ENCODE results near the gene SERHL2. TPM values are rescaled to one million over a fixed set of nuclear protein-coding genes. Genes with fewer than 3 reads are reported as not detected.

Gene SERHL2
- total RNA-seq, 1 experiment from 2014 or later = 1.1 TPM

DNA sequence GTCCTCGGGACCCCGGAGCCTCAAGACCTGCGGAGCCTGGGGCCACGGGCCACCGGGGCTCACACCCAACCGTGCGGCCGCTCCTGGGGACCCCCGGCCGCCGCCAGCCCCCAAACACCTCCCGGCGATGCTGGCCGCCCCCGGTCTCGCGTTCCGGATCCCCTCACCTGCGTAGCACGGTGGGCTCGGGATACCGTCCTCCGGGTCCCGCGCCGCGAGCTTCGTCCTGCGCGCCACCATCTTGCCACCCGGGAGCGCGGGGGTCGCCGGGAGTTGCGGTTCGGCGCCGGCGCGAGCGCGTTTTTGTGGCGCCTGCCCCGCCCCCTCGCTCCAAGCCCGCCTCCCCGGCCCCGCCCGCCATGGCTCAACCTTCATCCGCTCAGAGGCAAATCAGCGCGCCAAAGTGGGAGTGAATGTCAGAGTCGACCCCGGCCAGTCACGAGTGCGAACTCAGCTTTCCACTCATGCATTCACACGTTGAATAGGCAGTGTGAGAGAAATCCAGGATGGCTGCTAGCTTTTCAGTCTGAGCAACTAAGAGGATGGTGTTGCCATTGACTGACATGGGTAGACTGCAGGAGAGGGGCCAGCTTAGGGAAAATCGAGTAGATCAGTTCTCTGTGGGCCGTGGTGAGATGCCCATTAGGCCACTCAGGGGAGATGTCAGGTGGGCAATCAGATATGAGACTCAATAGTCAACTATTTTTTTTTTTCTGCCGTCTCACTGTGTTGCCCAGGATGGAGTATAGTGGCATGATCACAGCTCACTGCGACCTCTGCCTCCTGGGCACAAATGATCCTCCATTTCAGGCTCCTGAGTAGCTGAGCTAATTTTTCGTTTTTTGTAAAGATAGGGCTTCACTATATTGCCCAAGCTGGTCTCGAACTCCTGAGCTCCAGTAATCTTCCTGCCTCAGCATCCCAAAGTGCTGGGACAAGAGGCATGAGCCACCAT lies 28.3 kb downstream of the SERHL2 start (continued):
- TF ChIP-seq CDX4 (CRISPR knock-in tag; IDR thresholded peaks at IDR 0.05; ENCODE audit: borderline replicate concordance) = no peak
- peak; percentile 61; the same call in 1 of the 2 replicates for TF ChIP-seq SP1 (CRISPR knock-in tag; conservative IDR thresholded peaks at IDR 0.05)
- TF ChIP-seq ZNF138 (CRISPR knock-in tag; conservative IDR thresholded peaks at IDR 0.05) = no peak
- no peak for TF ChIP-seq ATF6 (CRISPR knock-in tag; IDR thresholded peaks at IDR 0.05)
- TF ChIP-seq, protein P1, sequence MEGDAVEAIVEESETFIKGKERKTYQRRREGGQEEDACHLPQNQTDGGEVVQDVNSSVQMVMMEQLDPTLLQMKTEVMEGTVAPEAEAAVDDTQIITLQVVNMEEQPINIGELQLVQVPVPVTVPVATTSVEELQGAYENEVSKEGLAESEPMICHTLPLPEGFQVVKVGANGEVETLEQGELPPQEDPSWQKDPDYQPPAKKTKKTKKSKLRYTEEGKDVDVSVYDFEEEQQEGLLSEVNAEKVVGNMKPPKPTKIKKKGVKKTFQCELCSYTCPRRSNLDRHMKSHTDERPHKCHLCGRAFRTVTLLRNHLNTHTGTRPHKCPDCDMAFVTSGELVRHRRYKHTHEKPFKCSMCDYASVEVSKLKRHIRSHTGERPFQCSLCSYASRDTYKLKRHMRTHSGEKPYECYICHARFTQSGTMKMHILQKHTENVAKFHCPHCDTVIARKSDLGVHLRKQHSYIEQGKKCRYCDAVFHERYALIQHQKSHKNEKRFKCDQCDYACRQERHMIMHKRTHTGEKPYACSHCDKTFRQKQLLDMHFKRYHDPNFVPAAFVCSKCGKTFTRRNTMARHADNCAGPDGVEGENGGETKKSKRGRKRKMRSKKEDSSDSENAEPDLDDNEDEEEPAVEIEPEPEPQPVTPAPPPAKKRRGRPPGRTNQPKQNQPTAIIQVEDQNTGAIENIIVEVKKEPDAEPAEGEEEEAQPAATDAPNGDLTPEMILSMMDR (IDR thresholded peaks at IDR 0.05) = no peak
- no peak for TF ChIP-seq SMAD3 (CRISPR knock-in tag; IDR thresholded peaks at IDR 0.05; ENCODE audit: borderline replicate concordance)
- TF ChIP-seq ELF4 (CRISPR knock-in tag; IDR thresholded peaks at IDR 0.05; ENCODE audit: low read depth) = no peak
- TF ChIP-seq GABPB1 (CRISPR knock-in tag; IDR thresholded peaks at IDR 0.05) = 0 out of 2 replicates have a peak, but pooled peaks have one; percentile 25
- TF ChIP-seq, protein P2, sequence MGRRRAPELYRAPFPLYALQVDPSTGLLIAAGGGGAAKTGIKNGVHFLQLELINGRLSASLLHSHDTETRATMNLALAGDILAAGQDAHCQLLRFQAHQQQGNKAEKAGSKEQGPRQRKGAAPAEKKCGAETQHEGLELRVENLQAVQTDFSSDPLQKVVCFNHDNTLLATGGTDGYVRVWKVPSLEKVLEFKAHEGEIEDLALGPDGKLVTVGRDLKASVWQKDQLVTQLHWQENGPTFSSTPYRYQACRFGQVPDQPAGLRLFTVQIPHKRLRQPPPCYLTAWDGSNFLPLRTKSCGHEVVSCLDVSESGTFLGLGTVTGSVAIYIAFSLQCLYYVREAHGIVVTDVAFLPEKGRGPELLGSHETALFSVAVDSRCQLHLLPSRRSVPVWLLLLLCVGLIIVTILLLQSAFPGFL (CRISPR knock-in tag; IDR thresholded peaks at IDR 0.05; ENCODE audit: borderline replicate concordance) = no peak
- TF ChIP-seq TEAD4 (CRISPR knock-in tag; IDR thresholded peaks at IDR 0.05) = no peak
- TF ChIP-seq ZNF219 (CRISPR knock-in tag; IDR thresholded peaks at IDR 0.05; ENCODE audit: borderline replicate concordance) = no peak
- no peak for TF ChIP-seq JAZF1 (CRISPR knock-in tag; IDR thresholded peaks at IDR 0.05)
- TF ChIP-seq TCF7 (CRISPR knock-in tag; IDR thresholded peaks at IDR 0.05; ENCODE audit: low read depth) = no peak
- TF ChIP-seq TEAD1 (CRISPR knock-in tag; IDR thresholded peaks at IDR 0.05) = no peak
- no peak for TF ChIP-seq RELA (CRISPR knock-in tag; IDR thresholded peaks at IDR 0.05; ENCODE audit: borderline replicate concordance)
- no peak for TF ChIP-seq NFYB (CRISPR knock-in tag; conservative IDR thresholded peaks at IDR 0.05; ENCODE audit: low read depth)
- no peak for TF ChIP-seq ATF3 (CRISPR knock-in tag; conservative IDR thresholded peaks at IDR 0.05)
- TF ChIP-seq, protein P3, sequence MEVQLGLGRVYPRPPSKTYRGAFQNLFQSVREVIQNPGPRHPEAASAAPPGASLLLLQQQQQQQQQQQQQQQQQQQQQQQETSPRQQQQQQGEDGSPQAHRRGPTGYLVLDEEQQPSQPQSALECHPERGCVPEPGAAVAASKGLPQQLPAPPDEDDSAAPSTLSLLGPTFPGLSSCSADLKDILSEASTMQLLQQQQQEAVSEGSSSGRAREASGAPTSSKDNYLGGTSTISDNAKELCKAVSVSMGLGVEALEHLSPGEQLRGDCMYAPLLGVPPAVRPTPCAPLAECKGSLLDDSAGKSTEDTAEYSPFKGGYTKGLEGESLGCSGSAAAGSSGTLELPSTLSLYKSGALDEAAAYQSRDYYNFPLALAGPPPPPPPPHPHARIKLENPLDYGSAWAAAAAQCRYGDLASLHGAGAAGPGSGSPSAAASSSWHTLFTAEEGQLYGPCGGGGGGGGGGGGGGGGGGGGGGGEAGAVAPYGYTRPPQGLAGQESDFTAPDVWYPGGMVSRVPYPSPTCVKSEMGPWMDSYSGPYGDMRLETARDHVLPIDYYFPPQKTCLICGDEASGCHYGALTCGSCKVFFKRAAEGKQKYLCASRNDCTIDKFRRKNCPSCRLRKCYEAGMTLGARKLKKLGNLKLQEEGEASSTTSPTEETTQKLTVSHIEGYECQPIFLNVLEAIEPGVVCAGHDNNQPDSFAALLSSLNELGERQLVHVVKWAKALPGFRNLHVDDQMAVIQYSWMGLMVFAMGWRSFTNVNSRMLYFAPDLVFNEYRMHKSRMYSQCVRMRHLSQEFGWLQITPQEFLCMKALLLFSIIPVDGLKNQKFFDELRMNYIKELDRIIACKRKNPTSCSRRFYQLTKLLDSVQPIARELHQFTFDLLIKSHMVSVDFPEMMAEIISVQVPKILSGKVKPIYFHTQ (CRISPR knock-in tag; IDR thresholded peaks at IDR 0.05) = no peak
- no peak for TF ChIP-seq ZNF416 (CRISPR knock-in tag; IDR thresholded peaks at IDR 0.05)
- peak; percentile 49; the same call in 1 of the 2 replicates for TF ChIP-seq JUN (CRISPR knock-in tag; IDR thresholded peaks at IDR 0.05)
- TF ChIP-seq USF2 (CRISPR knock-in tag; IDR thresholded peaks at IDR 0.05) = 0 out of 2 replicates have a peak, but pooled peaks have one; percentile 9
- no peak for TF ChIP-seq ZNF425 (CRISPR knock-in tag; conservative IDR thresholded peaks at IDR 0.05)
- TF ChIP-seq ZNF263 (CRISPR knock-in tag; IDR thresholded peaks at IDR 0.05; ENCODE audit: low read depth) = no peak
- TF ChIP-seq NR3C1 (CRISPR knock-in tag; conservative IDR thresholded peaks at IDR 0.05; ENCODE audit: low read depth) = no peak
- TF ChIP-seq TP53 (CRISPR knock-in tag; IDR thresholded peaks at IDR 0.05) = no peak
